GM19328 (cell line): Measurements from ENCODE around the gene UNC45A.
"Not testable (repeated sequence)": the region's sequence is repeated elsewhere in the genome, so short reads cannot be mapped to it uniquely, and the experiment has no call there.

Source experiments
- ATAC-seq: cut with Tn5 transposase; IDR thresholded peaks from one replicate; pipeline ENCODE4 v1.9.1; 2021; ENCODE audit warnings: mild to moderate bottlenecking, moderate library complexity; ENCODE audit not compliant: unreplicated experiment

Gene UNC45A

DNA sequence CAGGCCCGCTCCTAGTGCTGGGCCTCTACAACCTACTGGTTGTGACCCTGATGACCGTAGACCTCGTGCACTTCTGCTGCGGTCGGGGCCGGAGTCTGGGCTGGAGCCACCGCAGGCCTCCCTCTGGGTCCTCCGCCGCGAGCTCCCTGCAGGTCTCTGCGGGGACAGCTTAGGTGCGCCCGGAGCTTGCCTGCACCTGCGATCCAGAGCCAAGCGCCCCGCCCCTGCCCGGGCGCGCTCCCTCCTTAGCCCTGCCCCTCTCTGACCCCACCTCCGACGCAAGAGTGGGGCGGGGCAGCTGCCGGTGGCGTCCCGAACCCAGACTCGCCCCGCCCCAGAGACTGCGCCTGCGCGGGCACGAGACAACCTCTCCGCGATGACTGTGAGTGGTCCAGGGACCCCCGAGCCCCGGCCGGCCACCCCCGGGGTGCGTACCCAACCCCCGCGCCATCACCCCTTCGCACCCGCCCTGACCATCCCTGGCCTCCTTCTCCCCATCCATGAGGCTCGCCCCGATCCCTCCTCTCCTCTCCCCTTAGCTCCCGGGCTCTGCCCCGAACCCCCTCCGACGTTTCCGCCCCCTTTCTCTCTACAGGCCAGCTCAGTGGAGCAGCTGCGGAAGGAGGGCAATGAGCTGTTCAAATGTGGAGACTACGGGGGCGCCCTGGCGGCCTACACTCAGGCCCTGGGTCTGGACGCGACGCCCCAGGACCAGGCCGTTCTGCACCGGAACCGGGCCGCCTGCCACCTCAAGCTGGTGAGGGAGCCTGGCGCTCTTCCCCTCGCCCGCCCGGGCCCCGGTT, at the start of gene UNC45A:
Gene UNC45A, plus strand, starts transcription at position 337 of the 803 bp plus-strand sequence. Its CDS starts 40 bp downstream, at position 377.
- peak; percentile 62 for ATAC-seq

DNA sequence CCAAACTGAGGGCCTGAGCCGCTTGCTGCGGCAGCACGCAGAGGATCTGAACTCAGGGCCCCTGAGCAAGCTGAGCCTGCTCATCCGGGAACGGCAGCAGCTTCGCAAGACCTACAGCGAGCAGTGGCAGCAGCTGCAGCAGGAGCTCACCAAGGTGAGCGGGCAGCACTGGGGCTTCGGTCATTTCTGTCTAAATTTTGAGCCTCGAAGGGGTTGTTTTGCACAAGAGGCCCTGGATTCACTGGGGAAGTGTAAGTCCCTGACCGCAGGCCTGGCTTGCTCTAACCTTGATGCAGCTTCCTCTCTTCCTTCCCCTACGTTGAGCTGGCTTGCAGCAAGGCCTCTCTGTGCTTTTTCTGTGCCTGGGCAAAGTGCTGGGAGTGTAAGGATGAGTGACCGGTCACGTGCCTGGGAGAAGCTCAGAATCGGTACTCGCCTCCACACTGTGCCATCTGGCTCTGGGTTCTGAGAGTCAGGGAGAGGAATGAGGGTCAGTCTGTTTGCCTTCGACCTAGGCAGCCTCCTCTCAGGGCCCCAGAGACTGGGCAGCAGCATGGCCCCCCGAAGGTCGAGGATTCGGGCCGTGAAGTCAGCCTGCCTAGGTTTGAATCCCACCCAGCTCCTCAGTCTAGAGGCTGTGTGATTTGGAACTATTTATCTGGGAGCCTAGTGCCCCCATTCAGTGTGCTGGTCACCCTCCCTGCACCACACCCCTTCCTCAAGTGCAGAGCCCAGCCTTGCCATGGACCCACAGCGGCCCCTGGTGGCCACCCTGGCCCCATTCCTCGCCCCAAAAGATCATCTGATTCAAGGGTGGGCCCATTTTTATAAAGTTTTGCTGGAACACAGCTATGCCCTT, 49.4 kb upstream of the UNC45A start:
- no peak for ATAC-seq

- no peak for ATAC-seq
Observed at GRCh38 chr15:90886291-90886614, 48.8 kb upstream of the UNC45A start.

- ATAC-seq: no peak
Observed at GRCh38 chr15:90887037-90887481, 48.0 kb upstream of the UNC45A start.

DNA sequence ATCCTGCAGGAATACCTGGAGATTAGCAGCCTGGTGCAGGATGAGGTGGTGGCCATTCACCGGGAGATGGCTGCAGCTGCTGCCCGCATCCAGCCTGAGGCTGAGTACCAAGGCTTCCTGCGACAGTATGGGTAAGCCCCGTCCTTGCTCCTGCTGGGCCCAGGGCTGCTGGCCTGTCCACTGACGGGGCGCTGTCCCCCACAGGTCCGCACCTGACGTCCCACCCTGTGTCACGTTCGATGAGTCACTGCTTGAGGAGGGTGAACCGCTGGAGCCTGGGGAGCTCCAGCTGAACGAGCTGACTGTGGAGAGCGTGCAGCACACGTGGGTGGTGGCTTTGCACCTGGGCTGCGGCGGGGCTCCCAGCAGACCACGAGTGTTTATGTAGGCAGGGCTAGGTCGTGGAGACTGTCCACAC, 45.8 kb upstream of the UNC45A start:
- no peak for ATAC-seq

DNA sequence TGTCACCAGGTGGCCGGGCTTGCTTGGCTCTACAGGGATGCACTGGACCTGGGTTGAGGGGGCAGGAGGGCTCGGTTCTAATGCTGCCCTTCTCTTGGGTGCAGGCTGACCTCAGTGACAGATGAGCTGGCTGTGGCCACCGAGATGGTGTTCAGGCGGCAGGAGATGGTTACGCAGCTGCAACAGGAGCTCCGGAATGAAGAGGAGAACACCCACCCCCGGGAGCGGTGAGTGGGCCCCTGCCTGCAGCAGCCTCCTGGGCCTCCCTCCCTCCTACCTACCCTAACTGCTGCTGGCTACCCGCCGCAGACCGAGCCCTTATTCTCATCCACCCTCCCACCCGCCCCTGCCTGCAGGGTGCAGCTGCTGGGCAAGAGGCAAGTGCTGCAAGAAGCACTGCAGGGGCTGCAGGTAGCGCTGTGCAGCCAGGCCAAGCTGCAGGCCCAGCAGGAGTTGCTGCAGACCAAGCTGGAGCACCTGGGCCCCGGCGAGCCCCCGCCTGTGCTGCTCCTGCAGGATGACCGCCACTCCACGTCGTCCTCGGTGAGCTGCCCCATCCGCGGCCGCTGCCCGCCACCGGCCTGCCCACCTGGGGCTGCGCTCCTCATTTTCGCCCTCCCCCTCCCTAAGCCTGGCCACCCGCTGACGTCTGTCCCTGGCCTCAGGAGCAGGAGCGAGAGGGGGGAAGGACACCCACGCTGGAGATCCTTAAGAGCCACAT, 45.2 kb upstream of the UNC45A start:
- no peak for ATAC-seq

GRCh38 chr15:90890839-90891238, 44.2 kb upstream of the UNC45A start:
- no peak for ATAC-seq

GRCh38 chr15:90891346-90891949, 43.6 kb upstream of the UNC45A start:
- no peak for ATAC-seq

GRCh38 chr15:90892023-90892422, 43.1 kb upstream of the UNC45A start:
- ATAC-seq: no peak

DNA sequence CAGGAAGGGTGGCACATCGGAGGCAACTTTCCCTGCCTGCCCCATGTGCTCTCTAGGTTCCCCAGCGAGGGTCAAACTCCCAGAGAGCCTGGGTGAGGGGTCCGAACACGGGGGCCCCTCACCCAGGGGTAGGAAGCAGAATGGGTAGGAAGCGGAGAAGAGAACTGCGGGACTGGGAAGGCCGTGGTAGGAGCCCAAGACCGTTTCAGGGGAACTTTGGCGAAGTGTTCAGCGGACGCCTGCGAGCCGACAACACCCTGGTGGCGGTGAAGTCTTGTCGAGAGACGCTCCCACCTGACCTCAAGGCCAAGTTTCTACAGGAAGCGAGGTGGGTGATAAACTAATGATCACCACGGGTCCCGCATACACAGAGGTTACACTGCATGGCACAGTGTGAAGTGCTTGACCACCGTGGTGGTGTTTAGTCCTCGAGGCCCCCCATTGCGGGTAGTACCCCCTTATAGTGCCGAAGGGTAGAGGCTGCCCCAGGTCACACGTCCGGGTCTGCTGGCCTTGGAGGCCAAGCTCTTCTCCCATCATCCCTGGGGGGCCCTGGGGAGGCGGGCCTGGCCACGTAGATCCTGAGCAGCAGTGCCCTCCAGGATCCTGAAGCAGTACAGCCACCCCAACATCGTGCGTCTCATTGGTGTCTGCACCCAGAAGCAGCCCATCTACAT, 42.4 kb upstream of the UNC45A start:
- ATAC-seq: no peak

GRCh38 chr15:90893175-90894090, 41.7 kb upstream of the UNC45A start:
- no peak for ATAC-seq

GRCh38 chr15:90895571-90896117, 39.4 kb upstream of the UNC45A start:
- ATAC-seq: no peak

DNA sequence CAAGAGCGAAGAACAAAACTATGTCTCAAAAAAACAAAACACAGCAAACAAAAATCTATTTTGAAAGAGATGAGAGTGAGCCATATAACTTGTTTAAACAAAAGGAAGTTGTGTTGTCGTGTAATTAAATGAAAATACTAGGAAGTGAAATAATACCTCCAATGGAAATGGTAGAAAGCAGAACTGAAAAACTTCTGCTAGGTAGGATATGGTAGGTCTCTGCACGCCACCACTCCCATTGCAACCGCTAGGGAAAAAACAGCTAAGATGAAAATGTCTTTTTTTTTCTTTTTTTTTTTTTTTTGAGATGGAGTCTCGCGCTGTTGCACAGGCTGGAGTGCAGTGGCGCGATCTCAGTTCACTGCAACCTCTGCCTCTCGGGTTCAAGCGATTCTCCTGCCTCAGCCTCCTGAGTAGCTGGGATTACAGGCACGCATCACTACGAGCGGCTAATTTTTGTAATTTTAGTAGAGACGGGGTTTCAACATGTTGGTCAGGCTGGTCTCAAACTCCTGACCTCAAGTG, 37.9 kb upstream of the UNC45A start:
- not testable (repeated sequence) for ATAC-seq

GRCh38 chr15:90901175-90902039, 33.7 kb upstream of the UNC45A start:
- no peak for ATAC-seq

DNA sequence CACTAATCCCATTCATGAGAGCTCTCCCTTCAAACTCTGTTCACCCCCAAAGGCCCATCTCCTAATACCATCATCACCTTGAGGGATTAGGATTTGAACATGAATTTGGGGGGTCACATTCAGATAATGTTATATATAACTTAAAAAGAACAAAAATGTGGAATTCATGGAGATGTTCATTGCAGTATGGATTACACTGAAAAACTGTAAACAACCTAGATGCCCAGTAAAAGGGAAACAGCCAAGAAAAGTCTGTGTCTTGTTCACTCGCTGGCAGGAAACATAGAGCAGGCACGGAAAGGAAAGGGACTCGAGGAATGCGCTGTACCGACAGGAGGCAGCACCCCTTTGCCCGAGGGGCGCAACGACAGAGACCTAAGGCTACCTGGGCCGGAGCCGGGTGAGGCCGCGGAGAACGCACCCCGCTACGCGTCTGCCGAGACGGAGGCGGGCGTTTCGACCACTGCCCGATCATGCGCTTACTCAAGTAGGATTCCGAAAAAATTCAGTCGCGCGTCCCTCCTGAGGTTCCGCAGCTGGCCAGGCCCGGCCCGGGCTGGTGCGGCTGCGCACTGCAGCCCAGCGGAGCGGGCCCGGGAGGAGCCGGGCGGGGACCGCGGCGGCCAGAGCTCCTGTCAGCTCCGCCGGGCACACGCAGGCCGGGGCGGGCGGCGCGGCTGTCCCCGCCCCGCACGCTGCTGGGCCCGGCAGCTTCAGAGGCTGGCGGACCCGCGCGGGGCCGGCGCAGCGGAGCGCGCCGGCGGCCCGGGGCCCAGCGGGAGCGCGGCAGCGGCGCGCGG, 32.8 kb upstream of the UNC45A start:
- ATAC-seq: peak; percentile 59

DNA sequence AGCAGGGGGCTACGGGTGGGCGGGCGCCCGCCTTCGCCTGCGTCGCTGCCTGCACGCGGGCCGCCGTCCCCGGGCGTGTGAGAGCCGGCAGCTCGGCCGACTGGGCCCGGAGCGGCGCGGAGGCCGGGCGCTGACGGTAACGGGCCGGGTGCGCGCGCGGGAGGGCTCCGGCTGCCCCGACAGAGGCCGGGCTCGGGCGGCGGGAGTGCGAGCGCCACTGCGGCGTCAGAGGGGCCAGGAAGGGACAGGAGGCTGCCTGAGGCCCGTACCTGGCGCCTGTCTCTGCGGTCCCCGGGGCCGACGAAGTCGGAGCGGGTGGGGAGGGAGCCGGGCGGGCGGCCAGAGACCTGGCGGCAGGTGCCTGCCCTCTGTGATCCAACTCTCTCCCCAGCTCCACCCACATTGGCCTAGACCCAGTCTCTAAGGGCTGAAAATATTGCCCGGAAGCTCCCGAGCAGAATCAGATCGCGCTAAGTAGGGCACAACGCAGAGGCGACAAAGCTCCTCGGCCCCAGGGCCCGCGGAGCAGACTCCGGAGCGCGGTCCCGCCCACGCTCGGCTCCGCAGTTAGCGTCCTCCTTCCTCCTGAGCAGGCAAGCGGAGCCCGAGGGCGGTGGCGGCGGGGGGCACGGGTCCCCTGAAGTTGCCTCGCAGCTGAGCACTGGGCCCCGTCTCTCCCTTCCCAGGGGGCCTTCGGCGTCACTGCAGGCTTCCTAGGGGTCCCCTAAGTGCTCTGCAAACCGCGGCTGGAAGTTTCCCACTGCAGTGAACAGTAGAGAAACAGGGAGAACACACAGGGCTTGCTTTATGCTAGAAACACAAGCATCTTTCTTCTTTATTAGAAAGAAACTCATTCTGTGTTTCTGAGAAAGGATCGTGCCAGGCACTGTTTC, 32.0 kb upstream of the UNC45A start, which contains the start of gene MAN2A2:
Gene MAN2A2, plus strand, starts transcription at position 463 of the 893 bp plus-strand sequence. CDS start 906 bp downstream, outside the sequence.
- peak; percentile 50 for ATAC-seq
